ENCODE measurements around the gene UBXN10. TPM values are rescaled to one million over a fixed set of nuclear protein-coding genes. Genes with fewer than 3 reads are reported as not detected.

Gene UBXN10
- total RNA-seq, 4 donors from 2014 or later: 0.16 to 0.68 (median 0.52) TPM

DNA sequence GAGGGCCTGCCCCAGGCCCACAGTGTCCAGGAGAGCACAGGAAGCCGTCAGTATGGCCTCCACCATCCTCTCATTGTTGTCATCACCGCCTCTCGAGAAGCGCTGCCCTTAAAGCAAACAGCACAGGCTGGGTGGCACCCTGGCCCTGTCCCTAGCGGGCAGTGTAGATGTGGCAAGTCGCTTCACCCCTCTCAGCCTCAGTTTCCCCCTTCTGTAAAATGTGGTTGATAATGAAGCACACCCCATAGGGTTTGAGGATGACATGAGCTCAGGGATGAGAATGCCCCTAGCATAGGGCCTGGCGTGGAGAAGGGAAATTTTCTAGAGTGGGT lies 33.3 kb upstream of the UBXN10 start:
- TF ChIP-seq, protein P1, sequence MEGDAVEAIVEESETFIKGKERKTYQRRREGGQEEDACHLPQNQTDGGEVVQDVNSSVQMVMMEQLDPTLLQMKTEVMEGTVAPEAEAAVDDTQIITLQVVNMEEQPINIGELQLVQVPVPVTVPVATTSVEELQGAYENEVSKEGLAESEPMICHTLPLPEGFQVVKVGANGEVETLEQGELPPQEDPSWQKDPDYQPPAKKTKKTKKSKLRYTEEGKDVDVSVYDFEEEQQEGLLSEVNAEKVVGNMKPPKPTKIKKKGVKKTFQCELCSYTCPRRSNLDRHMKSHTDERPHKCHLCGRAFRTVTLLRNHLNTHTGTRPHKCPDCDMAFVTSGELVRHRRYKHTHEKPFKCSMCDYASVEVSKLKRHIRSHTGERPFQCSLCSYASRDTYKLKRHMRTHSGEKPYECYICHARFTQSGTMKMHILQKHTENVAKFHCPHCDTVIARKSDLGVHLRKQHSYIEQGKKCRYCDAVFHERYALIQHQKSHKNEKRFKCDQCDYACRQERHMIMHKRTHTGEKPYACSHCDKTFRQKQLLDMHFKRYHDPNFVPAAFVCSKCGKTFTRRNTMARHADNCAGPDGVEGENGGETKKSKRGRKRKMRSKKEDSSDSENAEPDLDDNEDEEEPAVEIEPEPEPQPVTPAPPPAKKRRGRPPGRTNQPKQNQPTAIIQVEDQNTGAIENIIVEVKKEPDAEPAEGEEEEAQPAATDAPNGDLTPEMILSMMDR (IDR thresholded peaks at IDR 0.05; ENCODE audit: low read depth): no peak

GRCh38 chr1:20153000-20153418 lies 32.9 kb upstream of the UBXN10 start:
- TF ChIP-seq, protein P1 (IDR thresholded peaks at IDR 0.05; ENCODE audit: low read depth): no peak

GRCh38 chr1:20154301-20154831 lies 31.5 kb upstream of the UBXN10 start:
- TF ChIP-seq, protein P1 (IDR thresholded peaks at IDR 0.05; ENCODE audit: low read depth): no peak

- TF ChIP-seq, protein P1 (IDR thresholded peaks at IDR 0.05; ENCODE audit: low read depth): no peak
Measured at GRCh38 chr1:20158358-20159070, 27.4 kb upstream of the UBXN10 start.

DNA sequence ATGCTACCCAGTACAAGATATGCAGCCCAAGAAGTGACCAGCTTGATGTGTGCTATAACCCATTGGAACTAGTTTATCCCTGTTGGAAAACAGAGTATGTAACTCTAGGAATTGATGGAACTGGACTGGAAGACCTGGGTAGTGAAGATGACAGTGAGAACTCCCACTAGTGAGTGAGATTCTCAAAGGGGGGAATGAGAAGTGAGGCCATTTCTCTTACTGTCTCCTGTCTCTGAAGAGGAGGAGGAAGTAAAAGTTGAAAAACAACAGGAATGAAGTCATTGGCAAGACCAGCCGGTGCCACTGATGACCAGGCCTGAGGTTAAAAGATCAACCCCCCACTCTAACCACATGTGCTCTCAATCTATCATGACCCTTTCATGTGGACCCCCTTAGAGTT lies 25.9 kb upstream of the UBXN10 start:
- TF ChIP-seq, protein P1 (IDR thresholded peaks at IDR 0.05; ENCODE audit: low read depth): no peak

- TF ChIP-seq, protein P1 (IDR thresholded peaks at IDR 0.05; ENCODE audit: low read depth): no peak
Measured at GRCh38 chr1:20164694-20165202, 21.1 kb upstream of the UBXN10 start.

- TF ChIP-seq, protein P1 (IDR thresholded peaks at IDR 0.05; ENCODE audit: low read depth): no peak
Measured at GRCh38 chr1:20165522-20165951, 20.4 kb upstream of the UBXN10 start.

Measured in subcutaneous adipose tissue (tissue), 4 donors.